ENCODE data around the gene ACOX3. TPM values are rescaled to one million over a fixed set of nuclear protein-coding genes. Genes with fewer than 3 reads are reported as not detected.

The ACOX3 gene
- polyA plus RNA-seq, 1 donor (not counting 4 experiments of a cell fraction or from before 2014, with no cell fraction given): 6.7 TPM

DNA sequence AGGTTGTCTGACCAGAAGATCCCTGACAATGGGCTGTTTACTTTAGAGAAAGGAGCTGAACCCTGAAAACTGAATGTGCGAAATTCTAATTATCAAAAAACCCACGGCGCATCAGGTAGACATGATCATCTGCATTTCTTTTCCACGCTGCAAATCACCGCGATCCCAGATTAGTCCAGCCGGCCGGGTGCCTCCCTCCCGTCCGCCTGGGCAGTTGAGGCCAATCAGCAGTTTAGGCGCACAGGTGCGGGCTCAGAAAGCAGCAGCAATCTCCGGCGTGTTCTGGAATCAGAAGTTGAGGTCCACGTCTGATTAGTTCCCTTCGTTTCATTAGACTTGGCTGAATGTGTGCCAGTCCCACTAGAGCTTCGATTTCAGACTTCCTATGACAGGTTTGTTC, 73.9 kb downstream of the ACOX3 start:
- FAIRE-seq: no peak
- no peak for DNase-seq (ENCODE audit: low read depth, low spot score)
- Histone ChIP-seq H2AFZ (ENCODE audit: control insufficient read depth, low read length) (no peak overlapping the region), H3K4me1 (ENCODE audit: control insufficient read depth, extremely low read depth, insufficient read depth, low read length) (peaks cover 3% of the 10 kb centered on the region), H3K9ac (ENCODE audit: control insufficient read depth, extremely low read depth, insufficient read depth, low read length) (no peak overlapping the region), H3K79me2 (ENCODE audit: control insufficient read depth, insufficient read depth, low read length) (no peaks in the 10 kb centered on the region), H3K9me1 (ENCODE audit: control insufficient read depth, extremely low read depth, insufficient read depth, low read length) (no peaks in the 10 kb centered on the region), H3K4me2 (ENCODE audit: control insufficient read depth, extremely low read depth, insufficient read depth, low read depth, low read length) (no peak overlapping the region), H3K27me3 (ENCODE audit: control insufficient read depth, extremely low read depth, insufficient read depth, low read length) (no peaks in the 10 kb centered on the region), H3K36me3 (ENCODE audit: control insufficient read depth in 2 of 2, extremely low read depth in 1 of 2, insufficient read depth in 2 of 2, low read length in 2 of 2) (peaks cover 0 to 2% of the 10 kb centered on the region in 2 experiments), H3K4me3 (ENCODE audit: control insufficient read depth in 2 of 3, extremely low read depth in 1 of 3, insufficient read depth in 2 of 3, low read depth in 1 of 3, low read length in 3 of 3) (no peak overlapping the region), H3K9me3 (ENCODE audit: control insufficient read depth, low read depth, low read length) (no peaks in the 10 kb centered on the region), H4K20me1 (ENCODE audit: control insufficient read depth, extremely low read depth, insufficient read depth, low read length) (no peaks in the 10 kb centered on the region), H3K27ac (ENCODE audit: control insufficient read depth, insufficient read depth, low read length) (no peak overlapping the region)
- TF ChIP-seq EZH2 (IDR thresholded peaks at IDR 0.05; ENCODE audit: low read length): no peak
- TF ChIP-seq, protein P1, sequence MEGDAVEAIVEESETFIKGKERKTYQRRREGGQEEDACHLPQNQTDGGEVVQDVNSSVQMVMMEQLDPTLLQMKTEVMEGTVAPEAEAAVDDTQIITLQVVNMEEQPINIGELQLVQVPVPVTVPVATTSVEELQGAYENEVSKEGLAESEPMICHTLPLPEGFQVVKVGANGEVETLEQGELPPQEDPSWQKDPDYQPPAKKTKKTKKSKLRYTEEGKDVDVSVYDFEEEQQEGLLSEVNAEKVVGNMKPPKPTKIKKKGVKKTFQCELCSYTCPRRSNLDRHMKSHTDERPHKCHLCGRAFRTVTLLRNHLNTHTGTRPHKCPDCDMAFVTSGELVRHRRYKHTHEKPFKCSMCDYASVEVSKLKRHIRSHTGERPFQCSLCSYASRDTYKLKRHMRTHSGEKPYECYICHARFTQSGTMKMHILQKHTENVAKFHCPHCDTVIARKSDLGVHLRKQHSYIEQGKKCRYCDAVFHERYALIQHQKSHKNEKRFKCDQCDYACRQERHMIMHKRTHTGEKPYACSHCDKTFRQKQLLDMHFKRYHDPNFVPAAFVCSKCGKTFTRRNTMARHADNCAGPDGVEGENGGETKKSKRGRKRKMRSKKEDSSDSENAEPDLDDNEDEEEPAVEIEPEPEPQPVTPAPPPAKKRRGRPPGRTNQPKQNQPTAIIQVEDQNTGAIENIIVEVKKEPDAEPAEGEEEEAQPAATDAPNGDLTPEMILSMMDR (optimal IDR thresholded peaks at IDR 0.05 in 1 of 3, IDR thresholded peaks at IDR 0.05 in 1 of 3, conservative IDR thresholded peaks at IDR 0.05 in 1 of 3; ENCODE audit: extremely low read depth in 1 of 3, insufficient read depth in 2 of 3, low read length in 3 of 3): no peak
- dilution Hi-C loops (cut with MboI; ENCODE audit: extremely low pct_ligation_motif_present, low sequenced_read_pairs): no loop called here

DNA sequence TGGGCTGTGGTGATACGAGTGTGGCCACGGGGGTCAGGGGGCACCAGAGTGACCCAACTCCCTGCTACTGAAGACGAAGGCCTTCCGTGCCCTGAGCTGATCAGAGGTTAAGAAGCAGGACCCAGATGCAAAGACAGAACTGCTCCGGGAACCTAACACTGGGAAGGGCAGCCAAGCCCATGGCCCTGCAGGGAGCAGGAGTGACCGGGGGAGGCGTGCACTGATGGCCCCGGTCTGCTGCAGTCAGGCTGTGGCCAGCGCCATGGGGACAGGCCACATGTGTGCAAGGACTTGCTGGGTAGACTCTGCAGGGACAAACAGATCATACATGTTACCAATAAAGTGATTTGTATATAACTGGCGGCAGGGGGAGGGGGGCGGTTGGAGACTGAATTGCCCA, 74.6 kb downstream of the ACOX3 start:
- H3K9ac ChIP-seq (ENCODE audit: control insufficient read depth, extremely low read depth, insufficient read depth, low read length): no peak overlapping the region
- no peaks in the 10 kb centered on the region for H4K20me1 ChIP-seq (ENCODE audit: control insufficient read depth, extremely low read depth, insufficient read depth, low read length)
- dilution Hi-C loops (cut with MboI; ENCODE audit: extremely low pct_ligation_motif_present, low sequenced_read_pairs): no loop called here
- H3K4me1 ChIP-seq (ENCODE audit: control insufficient read depth, extremely low read depth, insufficient read depth, low read length): peaks cover 3% of the 10 kb centered on the region
- H3K79me2 ChIP-seq (ENCODE audit: control insufficient read depth, insufficient read depth, low read length): no peaks in the 10 kb centered on the region
- peaks cover 0 to 2% of the 10 kb centered on the region in 2 experiments for H3K36me3 ChIP-seq (ENCODE audit: control insufficient read depth in 2 of 2, extremely low read depth in 1 of 2, insufficient read depth in 2 of 2, low read length in 2 of 2)
- H3K4me2 ChIP-seq (ENCODE audit: control insufficient read depth, extremely low read depth, insufficient read depth, low read depth, low read length): no peak overlapping the region
- H2AFZ ChIP-seq (ENCODE audit: control insufficient read depth, low read length): no peak overlapping the region
- H3K27ac ChIP-seq (ENCODE audit: control insufficient read depth, insufficient read depth, low read length): no peak overlapping the region
- TF ChIP-seq, protein P1 (optimal IDR thresholded peaks at IDR 0.05 in 1 of 3, IDR thresholded peaks at IDR 0.05 in 1 of 3, conservative IDR thresholded peaks at IDR 0.05 in 1 of 3; ENCODE audit: extremely low read depth in 1 of 3, insufficient read depth in 2 of 3, low read length in 3 of 3): no peak
- no peak for TF ChIP-seq EZH2 (IDR thresholded peaks at IDR 0.05; ENCODE audit: low read length)
- no peaks in the 10 kb centered on the region for H3K9me3 ChIP-seq (ENCODE audit: control insufficient read depth, low read depth, low read length)
- no peak overlapping the region for H3K4me3 ChIP-seq (ENCODE audit: control insufficient read depth in 2 of 3, extremely low read depth in 1 of 3, insufficient read depth in 2 of 3, low read depth in 1 of 3, low read length in 3 of 3)
- FAIRE-seq: no peak
- DNase-seq (ENCODE audit: low read depth, low spot score): no peak
- no peaks in the 10 kb centered on the region for H3K27me3 ChIP-seq (ENCODE audit: control insufficient read depth, extremely low read depth, insufficient read depth, low read length)
- no peaks in the 10 kb centered on the region for H3K9me1 ChIP-seq (ENCODE audit: control insufficient read depth, extremely low read depth, insufficient read depth, low read length)

All from keratinocyte (primary cell).